Neuronal stem cell (in vitro differentiated cells): ENCODE results near the gene VWA8.
A peak's percentile ranks its signal among the peaks of the same experiment; 100 is the strongest.

Source experiments
- DNase-seq: peaks from one replicate; pipeline ENCODE4 v3.0.0-alpha.2; 2013; ENCODE audit warnings: low spot score
- H2AFZ ChIP-seq: one replicate; pipeline ENCODE4 v1.6.1; 2013; ENCODE audit warnings: mild to moderate bottlenecking, low read length, inconsistent platforms
- H2AK5ac ChIP-seq: 2 replicates; pipeline ENCODE4 v1.6.1; 2013; ENCODE audit warnings: low read depth, mild to moderate bottlenecking, inconsistent platforms, low read length, moderate library complexity, mixed read lengths
- H2BK120ac ChIP-seq: 2 replicates; pipeline ENCODE4 v1.6.1; 2013; ENCODE audit warnings: low read depth, mild to moderate bottlenecking, inconsistent platforms, low read length, moderate library complexity, mixed read lengths
- H2BK12ac ChIP-seq: one replicate; pipeline ENCODE4 v1.6.1; 2013; ENCODE audit warnings: low read length, inconsistent platforms
- H2BK15ac ChIP-seq: 2 replicates; pipeline ENCODE4 v1.6.1; 2013; ENCODE audit warnings: mild to moderate bottlenecking, low read length, inconsistent platforms, mixed read lengths
- H2BK5ac ChIP-seq: one replicate; pipeline ENCODE4 v1.6.1; 2013; ENCODE audit warnings: inconsistent platforms, mild to moderate bottlenecking, low read length, moderate library complexity
- H3K14ac ChIP-seq: one replicate; pipeline ENCODE4 v1.6.1; 2013; ENCODE audit warnings: low read length, inconsistent platforms
- H3K18ac ChIP-seq: 2 replicates; pipeline ENCODE4 v1.6.1; 2013; ENCODE audit warnings: low read length, inconsistent platforms
- H3K23ac ChIP-seq: 2 replicates; pipeline ENCODE4 v1.6.1; 2013; ENCODE audit warnings: low read depth, mild to moderate bottlenecking, mixed read lengths, low read length, inconsistent platforms; ENCODE audit not compliant: poor library complexity
- H3K27ac ChIP-seq: replicated peaks from 3 replicates; pipeline ENCODE4 v1.5.1; 2013; ENCODE audit warnings: low read length, inconsistent platforms
- H3K27me3 ChIP-seq, 3 experiments: 2 replicates each; pipeline ENCODE4 v1.6.1; 2013; ENCODE audit warnings: low read length in 3 of 3, mild to moderate bottlenecking in 2 of 3, inconsistent platforms in 1 of 3, low read depth in 1 of 3, mixed read lengths in 1 of 3, moderate library complexity in 1 of 3; ENCODE audit not compliant: control insufficient read depth in 3 of 3, insufficient read depth in 3 of 3
- H3K36me3 ChIP-seq, 2 donors: replicated peaks in 1 of 2; 2 replicates each; pipeline ENCODE4 v1.6.1; 2013; ENCODE audit warnings: low read length in 2 of 2; ENCODE audit not compliant: control insufficient read depth in 2 of 2, insufficient read depth in 2 of 2
- H3K4ac ChIP-seq: 2 replicates; pipeline ENCODE4 v1.6.1; 2013; ENCODE audit warnings: inconsistent platforms, mild to moderate bottlenecking, low read length, moderate library complexity
- H3K4me1 ChIP-seq, 2 donors: 1 replicate in 1 of 2; 2 replicates in 1 of 2; pipeline ENCODE4 v1.6.1; 2013; ENCODE audit warnings: low read length in 2 of 2, low read depth in 1 of 2; ENCODE audit not compliant: control insufficient read depth in 2 of 2, insufficient read depth in 1 of 2
- H3K4me2 ChIP-seq: one replicate; pipeline ENCODE4 v1.6.1; 2013; ENCODE audit warnings: mild to moderate bottlenecking, low read length, inconsistent platforms; ENCODE audit not compliant: insufficient read depth, poor library complexity, severe bottlenecking
- H3K4me3 ChIP-seq, 2 donors: 2 replicates each; pipeline ENCODE4 v1.5.1; 2013; ENCODE audit warnings: low read length in 2 of 2, mild to moderate bottlenecking in 2 of 2, inconsistent platforms in 1 of 2, moderate library complexity in 1 of 2
- H3K79me1 ChIP-seq: one replicate; pipeline ENCODE4 v1.6.1; 2013; ENCODE audit warnings: low read depth, mild to moderate bottlenecking, inconsistent platforms, low read length, moderate library complexity
- H3K9ac ChIP-seq: one replicate; pipeline ENCODE4 v1.6.1; 2013; ENCODE audit warnings: mild to moderate bottlenecking, low read depth, low read length, inconsistent platforms; ENCODE audit not compliant: poor library complexity
- H3K9me3 ChIP-seq, 2 donors: replicated peaks in 1 of 2; 2 replicates each; pipeline versions ENCODE3 to v1.6.1; 2013; ENCODE audit warnings: low read length in 2 of 2, mild to moderate bottlenecking in 2 of 2, inconsistent platforms in 1 of 2, low read depth in 1 of 2, mixed read lengths in 1 of 2, moderate library complexity in 1 of 2; ENCODE audit not compliant: control insufficient read depth in 2 of 2, insufficient read depth in 1 of 2
- H4K8ac ChIP-seq: one replicate; pipeline ENCODE4 v1.6.1; 2013; ENCODE audit warnings: low read depth, mild to moderate bottlenecking, inconsistent platforms, low read length, moderate library complexity
- H4K91ac ChIP-seq: one replicate; pipeline ENCODE4 v1.6.1; 2013; ENCODE audit warnings: low read length, low read depth, mild to moderate bottlenecking, inconsistent platforms; ENCODE audit not compliant: poor library complexity
- WGBS, 2 donors: extraction: QIAGEN DNeasy Blood & Tissue Kit; methylation state at CpG; one replicate each; pipeline ENCODE4 v1.1.7; 2013; ENCODE audit warnings: missing lambda C conversion rate in 2 of 2, mixed read lengths in 1 of 2; ENCODE audit not compliant: insufficient read length in 2 of 2, insufficient replicate concordance in 1 of 2; ENCODE audit errors: extremely low coverage in 2 of 2; 5-methylcytosine and 5-hydroxymethylcytosine counted together

The VWA8 gene

DNA sequence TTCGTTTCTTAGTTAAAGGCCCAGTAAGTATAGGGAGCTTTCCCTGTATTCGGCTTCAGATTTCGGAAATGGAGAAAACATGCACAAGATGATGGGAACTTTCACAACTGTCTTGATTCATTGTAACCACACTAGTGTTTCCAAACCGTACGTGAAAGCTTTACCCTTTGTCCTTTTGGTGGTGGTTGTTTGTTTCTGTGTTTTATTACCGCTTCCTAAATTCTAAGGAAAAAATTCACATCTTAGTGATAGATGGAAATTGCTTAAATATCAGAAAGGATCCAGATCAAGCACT is 504 bp upstream of the VWA8 start:
- Histone ChIP-seq H3K14ac (no peak overlapping the region), H3K27ac (no peak overlapping the region)
- no CpG with 5 or more reads among the region's 6 CpGs for WGBS, 2 donors

DNA sequence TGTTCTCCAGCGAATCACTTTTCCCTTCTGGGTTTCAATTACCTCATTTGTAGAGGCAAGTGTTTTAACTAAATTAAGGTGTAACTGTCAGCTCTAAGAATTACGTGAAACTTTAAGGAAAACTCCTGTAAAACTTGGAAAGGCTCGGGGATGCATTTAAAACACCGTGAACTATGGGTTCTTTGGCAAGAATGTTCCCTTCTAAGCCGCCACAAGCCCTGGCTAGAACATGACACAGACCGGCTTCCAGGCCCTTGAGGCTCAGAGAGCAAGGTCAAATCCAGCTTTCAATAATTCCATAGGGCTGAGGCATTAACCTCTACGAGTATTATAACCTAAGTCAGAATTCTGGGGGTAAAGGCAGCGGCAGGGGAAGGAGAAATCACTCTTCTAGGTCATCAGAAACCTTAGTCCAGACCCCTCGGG is 685 bp downstream of the VWA8 start:
- H3K9ac ChIP-seq = peak overlapping the region; percentile 92
- H3K4me1 ChIP-seq = peaks cover 3 to 4% of the 10 kb centered on the region in 2 donors
- H3K9me3 ChIP-seq = no peaks in the 10 kb centered on the region
- no peak overlapping the region for H2BK120ac ChIP-seq
- H3K4me2 ChIP-seq = peak overlapping the region; percentile 77
- H3K27me3 ChIP-seq = no peaks in the 10 kb centered on the region
- peak overlapping the region; percentile 66 for H2BK5ac ChIP-seq
- no peak overlapping the region for H4K91ac ChIP-seq
- no peak overlapping the region for H4K8ac ChIP-seq
- peak overlapping the region; percentile 98 for H3K14ac ChIP-seq
- H3K27ac ChIP-seq = no peak overlapping the region
- peaks cover 8% of the 10 kb centered on the region for H3K79me1 ChIP-seq
- H3K23ac ChIP-seq = peak overlapping the region; percentile 89
- H2AK5ac ChIP-seq = peak overlapping the region; percentile 13
- no peak overlapping the region for H2BK15ac ChIP-seq
- H2BK12ac ChIP-seq = no peak overlapping the region
- H3K18ac ChIP-seq = peak overlapping the region; percentile 97
- H3K4me3 ChIP-seq = peak overlapping the region; percentile 61 to 89
- no peaks in the 10 kb centered on the region for H3K36me3 ChIP-seq
- WGBS, 2 donors = no CpG with 5 or more reads among the region's 9 CpGs
- H3K4ac ChIP-seq = no peak overlapping the region
- DNase-seq = no peak
- peak overlapping the region; percentile 98 for H2AFZ ChIP-seq

More for the DNA sequence above, 504 bp upstream of the VWA8 start:
- H3K4me1 ChIP-seq = peaks cover 3 to 4% of the 10 kb centered on the region in 2 donors
- H2AK5ac ChIP-seq = no peak overlapping the region
- no peaks in the 10 kb centered on the region for H3K9me3 ChIP-seq
- H3K79me1 ChIP-seq = peaks cover 8% of the 10 kb centered on the region
- peak overlapping the region; percentile 61 to 89 for H3K4me3 ChIP-seq
- peak overlapping the region; percentile 98 for H2AFZ ChIP-seq
- no peak overlapping the region for H3K23ac ChIP-seq
- no peak overlapping the region for H3K4ac ChIP-seq
- H4K8ac ChIP-seq = peak overlapping the region; percentile 98
- no peak overlapping the region for H2BK12ac ChIP-seq
- no peak overlapping the region for H2BK5ac ChIP-seq
- no peaks in the 10 kb centered on the region for H3K36me3 ChIP-seq
- no peak overlapping the region for H2BK120ac ChIP-seq
- no peak overlapping the region for H3K9ac ChIP-seq
- H4K91ac ChIP-seq = no peak overlapping the region
- no peak overlapping the region for H2BK15ac ChIP-seq
- no peak overlapping the region for H3K18ac ChIP-seq
- H3K4me2 ChIP-seq = peak overlapping the region; percentile 77
- no peaks in the 10 kb centered on the region for H3K27me3 ChIP-seq
- DNase-seq = no peak

DNA sequence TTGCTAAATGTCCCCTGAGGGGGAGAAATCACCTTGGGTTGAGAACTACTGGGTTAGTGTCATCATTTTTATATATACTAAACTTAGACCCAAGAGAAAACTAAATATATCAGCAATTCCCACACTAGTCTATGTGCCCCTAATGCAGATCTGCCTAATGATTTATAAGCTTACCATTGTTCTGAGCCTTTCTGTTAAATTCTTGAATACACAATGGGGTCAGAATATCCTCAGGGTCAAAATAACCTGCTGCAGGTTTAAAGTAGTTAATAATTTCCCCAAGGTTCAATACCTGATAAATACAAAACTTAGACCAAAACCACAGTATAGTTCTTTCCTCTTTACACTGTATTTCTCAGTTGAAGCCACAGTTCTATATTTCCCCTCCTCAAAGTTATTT is 4.6 kb downstream of the VWA8 start:
- Histone ChIP-seq H2BK15ac (no peak overlapping the region), H4K91ac (no peak overlapping the region), H3K14ac (no peak overlapping the region), H4K8ac (no peak overlapping the region), H2BK5ac (no peak overlapping the region), H3K27ac (no peak overlapping the region), H3K36me3 (no peaks in the 10 kb centered on the region), H3K23ac (no peak overlapping the region), H3K9me3 (no peaks in the 10 kb centered on the region), H3K18ac (no peak overlapping the region), H2AK5ac (no peak overlapping the region), H2BK120ac (no peak overlapping the region), H2AFZ (no peak overlapping the region), H3K27me3 (no peaks in the 10 kb centered on the region), H3K9ac (no peak overlapping the region), H3K4me1 (peaks cover 0 to 3% of the 10 kb centered on the region in 2 donors), H3K4me2 (no peak overlapping the region), H3K4ac (no peak overlapping the region), H2BK12ac (no peak overlapping the region), H3K79me1 (peaks cover 10% of the 10 kb centered on the region), H3K4me3 (no peak overlapping the region)
- no peak for DNase-seq

DNA sequence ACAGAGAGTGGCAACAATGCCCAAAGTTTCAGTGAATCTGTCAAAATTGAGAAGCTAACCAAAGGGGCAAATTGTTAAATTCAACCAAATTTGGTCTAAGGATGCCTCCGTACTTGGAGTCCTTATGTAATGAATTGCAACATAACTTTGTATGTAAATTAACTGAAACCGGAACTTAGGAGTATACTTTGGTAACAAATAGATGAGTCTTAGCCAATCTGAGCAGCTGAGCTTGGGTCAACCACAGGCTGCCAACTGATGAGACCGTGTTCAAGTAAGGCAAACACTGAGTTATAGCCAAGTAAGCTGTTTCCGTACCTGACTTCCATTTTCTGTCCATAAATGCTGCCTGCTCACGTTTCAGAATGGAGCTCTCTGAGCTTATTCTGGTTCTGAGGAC is 5.3 kb downstream of the VWA8 start:
- no CpG with 5 or more reads among the region's 5 CpGs for WGBS, 2 donors

More for the DNA sequence above, 5.3 kb downstream of the VWA8 start:
- Histone ChIP-seq H3K4me1 (peaks cover 0 to 1% of the 10 kb centered on the region in 2 donors), H4K8ac (no peak overlapping the region), H3K4me3 (no peak overlapping the region), H2BK15ac (no peak overlapping the region), H3K9ac (no peak overlapping the region), H2BK120ac (no peak overlapping the region), H2BK12ac (no peak overlapping the region), H3K4ac (no peak overlapping the region), H3K23ac (no peak overlapping the region), H3K4me2 (no peak overlapping the region), H3K27me3 (no peaks in the 10 kb centered on the region), H2AK5ac (no peak overlapping the region), H2AFZ (no peak overlapping the region), H3K18ac (no peak overlapping the region), H4K91ac (no peak overlapping the region), H3K9me3 (no peaks in the 10 kb centered on the region), H3K36me3 (no peaks in the 10 kb centered on the region), H3K14ac (no peak overlapping the region), H3K79me1 (peaks cover 8% of the 10 kb centered on the region), H3K27ac (no peak overlapping the region), H2BK5ac (no peak overlapping the region)
- no peak for DNase-seq
